CD14-positive monocyte (primary cell): ENCODE data around the gene DSG3. TPM values are rescaled to one million over a fixed set of nuclear protein-coding genes. Genes with fewer than 3 reads are reported as not detected.

Experiments used
- DNase-seq, 3 donors: peaks; one replicate each; pipeline ENCODE4 v3.0.0-alpha.2; 2011 to 2022
- H2AFZ ChIP-seq: 2 replicates; pipeline ENCODE4 v1.6.0; 2012; ENCODE audit warnings: mild to moderate bottlenecking, low read depth, low read length, inconsistent platforms; ENCODE audit not compliant: insufficient read depth, poor library complexity, severe bottlenecking
- H3K27ac ChIP-seq, 2 donors: 1 replicate in 1 of 2; 2 replicates in 1 of 2; pipeline ENCODE4 v1.5.1; 2012 to 2013; ENCODE audit warnings: low read length in 2 of 2, control low read depth in 1 of 2, inconsistent platforms in 1 of 2, low read depth in 1 of 2, mild to moderate bottlenecking in 1 of 2
- H3K27me3 ChIP-seq, 2 donors: one replicate each; pipeline versions ENCODE4 v1.6.0 to v1.6.1; 2011 to 2013; ENCODE audit warnings: low read length in 2 of 2; ENCODE audit not compliant: control insufficient read depth in 2 of 2, insufficient read depth in 2 of 2
- H3K36me3 ChIP-seq, 2 donors: replicated peaks in 1 of 2; 1 replicate in 1 of 2; 2 replicates in 1 of 2; pipeline versions ENCODE4 v1.5.1 to v1.6.1; 2012 to 2013; ENCODE audit warnings: low read length in 2 of 2, control low read depth in 1 of 2, inconsistent platforms in 1 of 2, mild to moderate bottlenecking in 1 of 2; ENCODE audit not compliant: insufficient read depth in 2 of 2, control insufficient read depth in 1 of 2
- H3K4me1 ChIP-seq, 2 donors: 1 replicate in 1 of 2; 2 replicates in 1 of 2; pipeline versions ENCODE4 v1.5.1 to v1.6.1; 2012 to 2013; ENCODE audit warnings: low read length in 2 of 2, control low read depth in 1 of 2, inconsistent platforms in 1 of 2, mild to moderate bottlenecking in 1 of 2, moderate library complexity in 1 of 2; ENCODE audit not compliant: insufficient read depth in 2 of 2, control insufficient read depth in 1 of 2
- H3K4me2 ChIP-seq: replicated peaks from 2 replicates; pipeline ENCODE3; 2012; ENCODE audit warnings: low read length, moderate library complexity, mild to moderate bottlenecking; ENCODE audit not compliant: poor library complexity, severe bottlenecking; ENCODE audit errors: extremely low read depth
- H3K4me3 ChIP-seq, 3 experiments: fragments of 200-600 bp in 1 of 3; sonication (generic) in 1 of 3; replicated peaks in 1 of 3; 1 replicate in 2 of 3; 2 replicates in 1 of 3; pipeline ENCODE4 v1.5.1; 2011 to 2013; ENCODE audit warnings: low read length in 3 of 3, mild to moderate bottlenecking in 3 of 3, control low read depth in 2 of 3, low read depth in 2 of 3, inconsistent platforms in 1 of 3, moderate library complexity in 1 of 3
- H3K79me2 ChIP-seq: 2 replicates; pipeline ENCODE4 v1.6.0; 2012; ENCODE audit warnings: mild to moderate bottlenecking, control low read depth, inconsistent platforms, low read length, moderate library complexity; ENCODE audit not compliant: insufficient read depth
- H3K9ac ChIP-seq: 2 replicates; pipeline ENCODE4 v1.6.0; 2017; ENCODE audit warnings: low read length, mild to moderate bottlenecking; ENCODE audit not compliant: insufficient read depth, poor library complexity, severe bottlenecking
- H3K9me3 ChIP-seq, 2 donors: replicated peaks in 1 of 2; 1 replicate in 1 of 2; 2 replicates in 1 of 2; pipeline versions ENCODE4 v1.5.1 to v1.6.1; 2012 to 2013; ENCODE audit warnings: low read length in 2 of 2, control low read depth in 1 of 2; ENCODE audit not compliant: control insufficient read depth in 1 of 2, insufficient read depth in 1 of 2
- H4K20me1 ChIP-seq: 2 replicates; pipeline ENCODE4 v1.6.0; 2012; ENCODE audit warnings: mild to moderate bottlenecking, low read length, control low read depth, moderate library complexity; ENCODE audit not compliant: insufficient read depth
- H3K27ac Mint-ChIP-seq, 7 donors: one replicate each; pipeline ENCODE4 v1.8.0; 2020; ENCODE audit warnings: mild to moderate bottlenecking in 7 of 7, mixed read lengths in 7 of 7, moderate library complexity in 6 of 7, inconsistent platforms in 2 of 7
- H3K27me3 Mint-ChIP-seq, 3 donors: one replicate each; pipeline ENCODE4 v1.8.0; 2021 to 2022; ENCODE audit warnings: low read depth in 3 of 3, mild to moderate bottlenecking in 3 of 3, mixed read lengths in 3 of 3, moderate library complexity in 3 of 3, inconsistent platforms in 1 of 3
- H3K36me3 Mint-ChIP-seq, 2 donors: one replicate each; pipeline ENCODE4 v1.8.0; 2020; ENCODE audit warnings: mixed read lengths in 2 of 2, inconsistent platforms in 1 of 2, mild to moderate bottlenecking in 1 of 2
- H3K4me1 Mint-ChIP-seq: one replicate; pipeline ENCODE4 v1.8.0; 2020; ENCODE audit warnings: mild to moderate bottlenecking, mixed read lengths
- H3K4me3 Mint-ChIP-seq, 2 donors: one replicate each; pipeline ENCODE4 v1.8.0; 2020; ENCODE audit warnings: mild to moderate bottlenecking in 2 of 2, mixed read lengths in 2 of 2, moderate library complexity in 1 of 2
- H3K9me3 Mint-ChIP-seq, 7 donors: one replicate each; pipeline ENCODE4 v1.8.0; 2020 to 2022; ENCODE audit warnings: mixed read lengths in 7 of 7, mild to moderate bottlenecking in 6 of 7, moderate library complexity in 6 of 7, inconsistent platforms in 2 of 7
- WGBS: methylation state at CpG from one replicate; pipeline ENCODE4 v1.1.5; 2013; ENCODE audit warnings: missing lambda C conversion rate; ENCODE audit not compliant: insufficient coverage; 5-methylcytosine and 5-hydroxymethylcytosine counted together
- intact Hi-C, 2 donors: fragments of 100-400 bp; cut with micrococcal nuclease; formaldehyde crosslinking; loops; one replicate each; pipeline versions ENCODE4 v1.15.0 to v1.15.1; 2023
- polyA plus RNA-seq, 3 donors: library from polyadenylated mRNA; depleted of rRNA in 1 of 3; unstranded in 2 of 3; stranded (reverse) in 1 of 3; fragments of 300-500 nt in 2 of 3; fragments of >200 nt in 1 of 3; fragmentation: Illumina TruSeq in 2 of 3; gene quantifications; 1 replicate in 2 of 3; 2 replicates in 1 of 3; pipeline ENCODE4 v1.2.3, GENCODE V29; 2012 to 2021
- TF ChIP-seq, protein P1 (sequence below): fragments of 200-600 bp; IDR thresholded peaks from one replicate; pipeline ENCODE4 v1.8.0; 2022; ENCODE audit warnings: antibody characterized with exemption, mild to moderate bottlenecking

Gene DSG3
- polyA plus RNA-seq, 3 donors: not detected

GRCh38 chr18:31503011-31503410 is 55.5 kb downstream of the DSG3 start:
- H2AFZ ChIP-seq: no peak overlapping the region
- no peak overlapping the region for H3K4me2 ChIP-seq
- 92% methylated on average over 2 of the region's 4 CpGs for WGBS
- H3K4me3 Mint-ChIP-seq: no peak overlapping the region
- TF ChIP-seq, protein P1, sequence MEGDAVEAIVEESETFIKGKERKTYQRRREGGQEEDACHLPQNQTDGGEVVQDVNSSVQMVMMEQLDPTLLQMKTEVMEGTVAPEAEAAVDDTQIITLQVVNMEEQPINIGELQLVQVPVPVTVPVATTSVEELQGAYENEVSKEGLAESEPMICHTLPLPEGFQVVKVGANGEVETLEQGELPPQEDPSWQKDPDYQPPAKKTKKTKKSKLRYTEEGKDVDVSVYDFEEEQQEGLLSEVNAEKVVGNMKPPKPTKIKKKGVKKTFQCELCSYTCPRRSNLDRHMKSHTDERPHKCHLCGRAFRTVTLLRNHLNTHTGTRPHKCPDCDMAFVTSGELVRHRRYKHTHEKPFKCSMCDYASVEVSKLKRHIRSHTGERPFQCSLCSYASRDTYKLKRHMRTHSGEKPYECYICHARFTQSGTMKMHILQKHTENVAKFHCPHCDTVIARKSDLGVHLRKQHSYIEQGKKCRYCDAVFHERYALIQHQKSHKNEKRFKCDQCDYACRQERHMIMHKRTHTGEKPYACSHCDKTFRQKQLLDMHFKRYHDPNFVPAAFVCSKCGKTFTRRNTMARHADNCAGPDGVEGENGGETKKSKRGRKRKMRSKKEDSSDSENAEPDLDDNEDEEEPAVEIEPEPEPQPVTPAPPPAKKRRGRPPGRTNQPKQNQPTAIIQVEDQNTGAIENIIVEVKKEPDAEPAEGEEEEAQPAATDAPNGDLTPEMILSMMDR: no peak
- H3K27me3 Mint-ChIP-seq: peaks cover 15 to 21% (median 17%) of the 10 kb centered on the region in 3 donors
- no peaks in the 10 kb centered on the region for H3K36me3 ChIP-seq
- no peaks in the 10 kb centered on the region for H3K9me3 ChIP-seq
- no peak overlapping the region for H3K27ac ChIP-seq
- peaks cover 21% of the 10 kb centered on the region in 2 donors for H3K27me3 ChIP-seq
- intact Hi-C loops: no loop called here
- H3K4me1 Mint-ChIP-seq: peaks cover 16% of the 10 kb centered on the region
- H3K79me2 ChIP-seq: no peaks in the 10 kb centered on the region
- H3K4me3 ChIP-seq: no peak overlapping the region
- H4K20me1 ChIP-seq: no peaks in the 10 kb centered on the region
- no peak for DNase-seq
- peaks cover 0 to 5% (median 2%) of the 10 kb centered on the region in 7 donors for H3K9me3 Mint-ChIP-seq
- peaks cover 6 to 8% of the 10 kb centered on the region in 2 donors for H3K4me1 ChIP-seq
- H3K27ac Mint-ChIP-seq: no peak overlapping the region
- no peak overlapping the region for H3K9ac ChIP-seq
- H3K36me3 Mint-ChIP-seq: peaks cover 2 to 8% of the 10 kb centered on the region in 2 donors

DNA sequence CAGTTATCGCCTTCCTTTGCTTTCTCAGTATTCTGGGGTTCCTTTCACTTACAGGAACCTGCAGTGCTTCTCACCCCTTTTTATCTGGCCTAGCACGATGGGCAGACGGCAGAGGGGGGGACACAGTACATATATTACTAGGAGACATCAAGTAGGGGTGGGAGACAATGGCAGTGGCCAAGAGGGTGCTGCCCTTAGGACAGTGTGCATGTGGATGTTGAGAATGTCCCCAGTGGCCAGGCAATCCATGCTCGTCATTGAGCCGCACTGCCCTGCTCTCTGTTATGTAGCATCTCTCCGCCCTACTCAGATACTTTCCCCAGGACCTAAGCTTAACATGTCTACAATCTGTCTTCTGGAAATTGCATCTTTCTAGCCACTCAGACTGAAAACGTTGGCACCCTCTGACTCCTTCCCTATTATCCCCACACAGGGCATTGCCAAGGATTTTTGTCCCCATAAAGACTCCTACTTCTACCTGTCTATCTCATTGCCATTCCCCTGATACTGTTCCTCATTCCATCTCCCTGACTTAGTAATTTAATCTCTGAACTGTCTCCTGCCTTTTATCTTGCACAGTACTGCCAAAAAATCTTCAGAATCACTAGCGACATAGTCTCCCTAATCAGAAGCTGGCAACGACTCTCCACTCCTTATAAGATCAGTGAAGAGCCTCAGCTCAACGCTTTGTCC is 57.1 kb downstream of the DSG3 start:
- H3K9ac ChIP-seq: no peak overlapping the region
- 55% methylated on average over 8 of the region's 10 CpGs for WGBS

More for the DNA sequence above, 57.1 kb downstream of the DSG3 start:
- Mint-ChIP-seq H3K4me3 (no peak overlapping the region), H3K36me3 (no peaks in the 10 kb centered on the region), H3K27me3 (peaks cover under 1 to 6% (median 2%) of the 10 kb centered on the region in 3 donors), H3K27ac (no peak overlapping the region), H3K9me3 (peaks cover 0 to 2% (median 0%) of the 10 kb centered on the region in 7 donors), H3K4me1 (peaks cover 5% of the 10 kb centered on the region)
- Histone ChIP-seq H3K79me2 (no peaks in the 10 kb centered on the region), H3K4me2 (no peak overlapping the region), H3K4me1 (no peaks in the 10 kb centered on the region), H3K9me3 (no peaks in the 10 kb centered on the region), H3K27ac (no peak overlapping the region), H4K20me1 (no peaks in the 10 kb centered on the region), H3K36me3 (no peaks in the 10 kb centered on the region), H3K4me3 (no peak overlapping the region), H3K27me3 (peaks cover 5 to 7% of the 10 kb centered on the region in 2 donors), H2AFZ (no peak overlapping the region)
- intact Hi-C loops: no loop called here
- DNase-seq: no peak
- TF ChIP-seq, protein P1: no peak
